GM21619 (cell line): ENCODE results near the gene GUCY1A2.

ENCODE experiments used
- ATAC-seq: cut with Tn5 transposase; IDR thresholded peaks from one replicate; pipeline ENCODE4 v1.9.1; 2021; ENCODE audit not compliant: unreplicated experiment

Gene GUCY1A2

GRCh38 chr11:106681435-106681834 lies 336.8 kb downstream of the GUCY1A2 start:
- ATAC-seq: no peak

DNA sequence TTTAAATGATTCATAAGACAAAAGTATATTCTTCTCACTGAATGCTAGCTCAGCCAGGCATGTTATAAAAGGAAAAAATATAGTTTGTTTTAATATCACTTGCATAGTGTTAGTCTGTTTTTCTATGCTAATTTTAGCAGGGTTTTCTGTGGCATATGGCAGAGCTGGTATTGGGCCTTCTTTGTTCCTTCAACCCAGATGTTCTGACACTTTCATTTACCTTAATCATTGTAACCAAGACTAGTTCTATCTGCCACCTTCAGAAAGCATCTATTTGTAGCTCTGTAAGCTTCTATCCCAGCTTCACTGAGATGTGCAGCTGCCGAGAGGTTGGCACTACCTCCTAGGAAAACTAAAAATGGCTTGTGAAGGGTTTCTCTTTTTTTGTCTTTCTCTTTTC lies 338.7 kb downstream of the GUCY1A2 start:
- no peak for ATAC-seq

DNA sequence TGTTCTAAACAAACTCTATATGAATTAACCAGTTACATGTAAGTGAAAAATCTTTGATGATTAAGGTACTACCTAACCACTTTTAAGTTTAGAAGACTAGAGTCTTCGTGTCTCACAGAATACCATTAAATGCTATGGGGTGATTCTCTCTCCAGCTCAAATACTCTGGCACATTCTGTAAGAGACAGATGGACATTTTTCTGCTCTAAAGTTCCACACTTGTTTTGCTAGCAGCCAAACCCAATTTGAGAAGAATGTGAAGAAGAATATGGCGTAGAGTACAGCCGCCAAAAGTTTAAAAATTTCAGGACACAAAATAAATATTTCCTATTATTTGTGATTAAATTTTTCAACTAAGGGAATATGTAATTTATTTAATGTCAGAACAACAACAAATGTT lies 339.1 kb downstream of the GUCY1A2 start:
- no peak for ATAC-seq

GRCh38 chr11:106670069-106670468 lies 348.2 kb downstream of the GUCY1A2 start:
- no peak for ATAC-seq

DNA sequence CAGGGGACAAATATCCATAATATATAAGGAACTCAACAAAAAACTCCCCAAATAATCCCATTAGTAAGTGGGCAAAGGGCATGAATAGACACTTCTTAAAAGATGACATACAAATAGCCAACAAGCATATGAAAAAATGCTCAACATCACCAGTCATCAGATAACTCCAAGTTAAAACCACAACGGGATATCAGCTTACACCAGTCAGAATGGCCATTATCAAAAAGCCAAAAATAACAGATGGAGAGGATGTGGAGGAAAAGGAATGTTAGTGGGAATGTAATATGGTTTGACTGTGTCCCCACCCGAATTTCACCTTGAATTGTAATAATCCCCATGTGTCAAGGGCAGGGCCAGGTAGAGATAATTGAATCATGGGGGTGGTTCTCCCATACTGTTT lies 350.1 kb downstream of the GUCY1A2 start:
- ATAC-seq: no peak

GRCh38 chr11:106656646-106657045 lies 361.6 kb downstream of the GUCY1A2 start:
- no peak for ATAC-seq

GRCh38 chr11:106644824-106645223 lies 373.5 kb downstream of the GUCY1A2 start:
- ATAC-seq: no peak

DNA sequence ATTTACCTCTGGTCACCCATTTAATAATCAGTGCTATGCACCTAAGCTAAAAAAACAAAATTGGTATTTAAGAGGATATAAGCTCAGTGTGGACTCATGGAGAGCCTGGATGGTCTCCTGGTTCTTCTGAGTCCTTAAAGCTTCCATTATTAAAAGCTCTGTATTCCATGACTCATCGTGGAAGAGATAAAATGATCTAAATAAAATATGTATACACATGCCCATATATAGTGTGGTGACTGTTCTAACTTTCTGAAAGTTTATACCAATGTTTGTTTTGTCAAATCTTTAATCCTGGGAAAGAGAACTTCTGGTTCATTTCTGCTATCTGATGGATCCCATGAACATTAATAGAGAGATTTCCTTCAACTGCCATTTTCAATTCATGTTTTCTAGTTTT lies 375.9 kb downstream of the GUCY1A2 start:
- ATAC-seq: no peak

GRCh38 chr11:106632283-106632682 lies 386.0 kb downstream of the GUCY1A2 start:
- no peak for ATAC-seq

GRCh38 chr11:106627694-106628093 lies 390.6 kb downstream of the GUCY1A2 start:
- no peak for ATAC-seq

DNA sequence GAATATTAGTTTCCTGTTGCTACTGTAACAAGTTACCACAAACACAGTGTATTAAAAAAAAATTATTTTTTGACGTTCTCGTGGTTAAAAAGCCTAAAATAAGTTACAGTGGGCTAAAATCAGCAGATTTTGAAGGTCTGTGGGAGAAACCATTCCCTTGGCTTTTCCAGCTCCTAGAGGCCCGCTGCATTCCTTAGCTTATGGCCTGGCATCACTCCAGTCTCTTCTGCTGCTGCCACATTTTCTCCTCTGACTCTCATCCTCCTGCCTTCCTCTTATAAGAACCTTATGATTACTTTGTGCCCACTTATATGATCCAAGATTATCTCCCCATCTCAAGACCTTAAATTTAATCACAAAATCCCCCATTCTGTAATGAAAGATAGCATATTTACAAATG lies 392.7 kb downstream of the GUCY1A2 start:
- no peak for ATAC-seq

GRCh38 chr11:106624377-106624776 lies 393.9 kb downstream of the GUCY1A2 start:
- ATAC-seq: no peak
